ENCODE measurements around the gene CRMP1. TPM values are rescaled to one million over a fixed set of nuclear protein-coding genes. Genes with fewer than 3 reads are reported as not detected.

The CRMP1 gene
- total RNA-seq, 1 experiment from 2014 or later: not detected

DNA sequence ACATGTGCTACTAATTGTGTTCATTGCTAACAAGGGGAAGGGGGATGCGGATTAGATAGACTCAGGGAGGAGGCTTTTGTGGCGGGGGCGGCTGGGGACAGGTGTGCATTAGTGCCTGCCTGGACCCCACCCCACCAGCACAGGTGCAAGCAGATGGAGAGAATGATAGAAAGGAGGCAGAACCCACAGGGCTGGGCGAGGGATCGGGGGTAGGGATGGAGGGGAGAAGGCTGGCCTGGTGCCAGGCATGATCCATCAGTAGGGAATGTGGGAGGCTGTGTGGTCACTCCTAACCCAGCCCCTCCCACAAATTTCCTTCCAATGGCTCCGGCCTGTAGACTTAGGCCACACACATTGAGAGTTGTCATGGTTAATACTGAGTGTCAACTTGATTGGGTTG, 30.5 kb upstream of the CRMP1 start:
- H3K9me3 ChIP-seq (ENCODE audit: low read length): no peaks in the 10 kb centered on the region
- H3K27me3 ChIP-seq (ENCODE audit: low read length): peaks cover 39% of the 10 kb centered on the region
- ATAC-seq: no peak
- no peak overlapping the region for H3K4me2 ChIP-seq (ENCODE audit: low read length)
- no peaks in the 10 kb centered on the region for H3K79me2 ChIP-seq (ENCODE audit: low read length)
- H3K4me3 ChIP-seq (ENCODE audit: low read length): no peak overlapping the region
- H2AFZ ChIP-seq (ENCODE audit: low read length): no peak overlapping the region
- H3K9ac ChIP-seq (ENCODE audit: low read length): no peak overlapping the region
- no peak for DNase-seq
- POLR2A ChIA-PET (ENCODE audit: unreplicated experiment): no interaction called here
- no peaks in the 10 kb centered on the region for H4K20me1 ChIP-seq (ENCODE audit: low read length)
- H3K36me3 ChIP-seq (ENCODE audit: low read depth, low read length): no peaks in the 10 kb centered on the region
- BruUV-seq (replicated peaks): no TSS peak
- H3K27ac ChIP-seq (ENCODE audit: low read length): no peak overlapping the region
- no peaks in the 10 kb centered on the region for H3F3A ChIP-seq (ENCODE audit: low read length, unreplicated experiment)
- intact Hi-C loops (cut with micrococcal nuclease): no loop called here
- no peak for TF ChIP-seq EZH2phosphoT487 (IDR thresholded peaks at IDR 0.05; ENCODE audit: borderline replicate concordance, low read length)
- TF ChIP-seq CTCF (conservative IDR thresholded peaks at IDR 0.05; ENCODE audit: low read depth, low read length): no peak
- TF ChIP-seq EZH2 (IDR thresholded peaks at IDR 0.05; ENCODE audit: low read length, unreplicated experiment): no peak
- no peaks in the 10 kb centered on the region for H3K9me2 ChIP-seq (replicated peaks; ENCODE audit: low read length)
- H3K4me1 ChIP-seq (ENCODE audit: insufficient read depth, low read length): no peaks in the 10 kb centered on the region
- CTCF ChIA-PET: no interaction called here

- intact Hi-C loops (cut with micrococcal nuclease): no loop called here
- Histone ChIP-seq H3K27me3 (ENCODE audit: low read length) (peaks cover 37% of the 10 kb centered on the region), H3F3A (ENCODE audit: low read length, unreplicated experiment) (no peaks in the 10 kb centered on the region), H3K79me2 (ENCODE audit: low read length) (no peaks in the 10 kb centered on the region), H2AFZ (ENCODE audit: low read length) (no peak overlapping the region), H3K4me2 (ENCODE audit: low read length) (no peak overlapping the region), H3K36me3 (ENCODE audit: low read depth, low read length) (no peaks in the 10 kb centered on the region), H3K4me1 (ENCODE audit: insufficient read depth, low read length) (no peaks in the 10 kb centered on the region), H3K4me3 (ENCODE audit: low read length) (no peak overlapping the region), H4K20me1 (ENCODE audit: low read length) (no peaks in the 10 kb centered on the region), H3K27ac (ENCODE audit: low read length) (no peak overlapping the region), H3K9me2 (replicated peaks; ENCODE audit: low read length) (no peaks in the 10 kb centered on the region), H3K9me3 (ENCODE audit: low read length) (no peaks in the 10 kb centered on the region), H3K9ac (ENCODE audit: low read length) (no peak overlapping the region)
- no peak for ATAC-seq
- no TSS peak for BruUV-seq (replicated peaks)
- TF ChIP-seq EZH2 (IDR thresholded peaks at IDR 0.05; ENCODE audit: low read length, unreplicated experiment) (no peak), EZH2phosphoT487 (IDR thresholded peaks at IDR 0.05; ENCODE audit: borderline replicate concordance, low read length) (no peak), CTCF (conservative IDR thresholded peaks at IDR 0.05; ENCODE audit: low read depth, low read length) (no peak)
- CTCF ChIA-PET: no interaction called here
- no peak for DNase-seq
- POLR2A ChIA-PET (ENCODE audit: unreplicated experiment): no interaction called here
Observed at GRCh38 chr4:5922556-5922955, 29.7 kb upstream of the CRMP1 start.

- no peaks in the 10 kb centered on the region for H3K9me2 ChIP-seq (replicated peaks; ENCODE audit: low read length)
- CTCF ChIA-PET: no interaction called here
- intact Hi-C loops (cut with micrococcal nuclease): no loop called here
- H3K27ac ChIP-seq (ENCODE audit: low read length): no peak overlapping the region
- H3K79me2 ChIP-seq (ENCODE audit: low read length): no peaks in the 10 kb centered on the region
- no peaks in the 10 kb centered on the region for H3F3A ChIP-seq (ENCODE audit: low read length, unreplicated experiment)
- DNase-seq: no peak
- no peak overlapping the region for H3K4me3 ChIP-seq (ENCODE audit: low read length)
- POLR2A ChIA-PET (ENCODE audit: unreplicated experiment): no interaction called here
- H3K27me3 ChIP-seq (ENCODE audit: low read length): peaks cover 34% of the 10 kb centered on the region
- no peaks in the 10 kb centered on the region for H4K20me1 ChIP-seq (ENCODE audit: low read length)
- H3K9me3 ChIP-seq (ENCODE audit: low read length): no peaks in the 10 kb centered on the region
- no peaks in the 10 kb centered on the region for H3K36me3 ChIP-seq (ENCODE audit: low read depth, low read length)
- no peak overlapping the region for H3K9ac ChIP-seq (ENCODE audit: low read length)
- no peaks in the 10 kb centered on the region for H3K4me1 ChIP-seq (ENCODE audit: insufficient read depth, low read length)
- H2AFZ ChIP-seq (ENCODE audit: low read length): no peak overlapping the region
- no TSS peak for BruUV-seq (replicated peaks)
- H3K4me2 ChIP-seq (ENCODE audit: low read length): no peak overlapping the region
- ATAC-seq: no peak
- TF ChIP-seq CTCF (conservative IDR thresholded peaks at IDR 0.05; ENCODE audit: low read depth, low read length) (no peak), EZH2phosphoT487 (IDR thresholded peaks at IDR 0.05; ENCODE audit: borderline replicate concordance, low read length) (no peak), EZH2 (IDR thresholded peaks at IDR 0.05; ENCODE audit: low read length, unreplicated experiment) (no peak)
Observed at GRCh38 chr4:5921981-5922380, 29.1 kb upstream of the CRMP1 start.

All from PC-3 (cell line).